BE2C (cell line): ENCODE data around the gene KLHL26. TPM values are rescaled to one million over a fixed set of nuclear protein-coding genes. Genes with fewer than 3 reads are reported as not detected.
A peak's percentile ranks its signal among the peaks of the same experiment; 100 is the strongest.

Experiments
- DNase-seq: peaks from one replicate; pipeline ENCODE4 v3.0.0-alpha.2; 2020
- H3K27me3 ChIP-seq: fragments of 250-450 bp; sonication (Bioruptor Pico); 2 replicates; pipeline ENCODE4 v1.5.1; 2020; ENCODE audit warnings: mild to moderate bottlenecking
- H3K36me3 ChIP-seq: fragments of 250-450 bp; sonication (Bioruptor Pico); 2 replicates; pipeline ENCODE4 v1.5.1; 2020; ENCODE audit warnings: mild to moderate bottlenecking
- H3K4me1 ChIP-seq: fragments of 250-450 bp; sonication (Bioruptor Pico); 2 replicates; pipeline ENCODE4 v1.5.1; 2020
- H3K4me3 ChIP-seq: 2 replicates; pipeline ENCODE4 v1.5.1; 2011; ENCODE audit warnings: low read depth, low read length
- H3K9me3 ChIP-seq: fragments of 250-450 bp; sonication (Bioruptor Pico); 2 replicates; pipeline ENCODE4 v1.5.1; 2020
- polyA plus RNA-seq: library from polyadenylated mRNA; unstranded; fragments of >200 nt; gene quantifications from one replicate; pipeline ENCODE4 v1.2.1, GENCODE V29; 2012; ENCODE audit warnings: low read depth, missing spikeins; ENCODE audit not compliant: insufficient read length, insufficient read depth
- TF ChIP-seq, protein P1 (sequence below): IDR thresholded peaks from 2 replicates; pipeline ENCODE4 v1.5.1; 2012; ENCODE audit warnings: mild to moderate bottlenecking, low read depth, low read length

Gene KLHL26, protein sequence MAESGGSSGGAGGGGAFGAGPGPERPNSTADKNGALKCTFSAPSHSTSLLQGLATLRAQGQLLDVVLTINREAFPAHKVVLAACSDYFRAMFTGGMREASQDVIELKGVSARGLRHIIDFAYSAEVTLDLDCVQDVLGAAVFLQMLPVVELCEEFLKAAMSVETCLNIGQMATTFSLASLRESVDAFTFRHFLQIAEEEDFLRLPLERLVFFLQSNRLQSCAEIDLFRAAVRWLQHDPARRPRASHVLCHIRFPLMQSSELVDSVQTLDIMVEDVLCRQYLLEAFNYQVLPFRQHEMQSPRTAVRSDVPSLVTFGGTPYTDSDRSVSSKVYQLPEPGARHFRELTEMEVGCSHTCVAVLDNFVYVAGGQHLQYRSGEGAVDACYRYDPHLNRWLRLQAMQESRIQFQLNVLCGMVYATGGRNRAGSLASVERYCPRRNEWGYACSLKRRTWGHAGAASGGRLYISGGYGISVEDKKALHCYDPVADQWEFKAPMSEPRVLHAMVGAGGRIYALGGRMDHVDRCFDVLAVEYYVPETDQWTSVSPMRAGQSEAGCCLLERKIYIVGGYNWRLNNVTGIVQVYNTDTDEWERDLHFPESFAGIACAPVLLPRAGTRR
- polyA plus RNA-seq = 28.3 TPM

DNA sequence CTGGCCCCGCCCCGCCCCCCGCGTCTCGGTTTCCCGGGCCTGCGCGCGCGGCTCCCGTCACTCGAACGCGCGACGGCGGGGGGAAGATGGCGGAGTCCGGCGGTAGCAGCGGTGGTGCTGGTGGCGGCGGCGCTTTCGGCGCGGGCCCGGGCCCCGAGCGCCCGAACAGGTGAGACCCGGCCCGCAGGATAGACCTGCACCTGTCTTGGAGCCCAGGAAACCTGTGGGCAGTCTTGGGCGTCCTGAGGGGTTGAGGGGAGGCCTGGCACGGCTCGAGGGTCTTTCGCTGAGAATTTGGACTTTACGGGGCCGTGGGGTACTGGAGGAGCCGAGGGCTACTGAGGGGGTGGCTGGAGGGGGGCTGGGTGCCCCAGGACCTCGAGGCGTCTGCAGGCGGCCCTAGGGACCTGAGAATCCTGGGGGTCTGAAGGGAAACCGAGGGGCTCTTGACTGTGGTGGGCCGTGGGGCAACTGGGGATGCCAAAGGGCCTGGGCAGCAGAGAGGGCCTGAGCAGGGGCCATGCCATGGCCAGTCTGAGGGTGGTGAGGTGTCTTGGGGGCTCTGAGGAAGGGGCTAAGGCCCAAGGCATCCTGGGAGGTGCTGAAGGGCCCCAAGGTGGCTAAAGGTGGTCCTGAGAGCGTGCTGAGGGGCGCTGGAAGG lies at the start of gene KLHL26:
TSS of gene KLHL26 (plus strand) at position 60 of the 661 bp plus-strand sequence. CDS start at position 87, 27 bp downstream.
- no peaks in the 10 kb centered on the region for H3K27me3 ChIP-seq
- H3K9me3 ChIP-seq = no peaks in the 10 kb centered on the region
- DNase-seq = no peak
- H3K36me3 ChIP-seq = no peaks in the 10 kb centered on the region
- no peaks in the 10 kb centered on the region for H3K4me1 ChIP-seq
- TF ChIP-seq, protein P1, sequence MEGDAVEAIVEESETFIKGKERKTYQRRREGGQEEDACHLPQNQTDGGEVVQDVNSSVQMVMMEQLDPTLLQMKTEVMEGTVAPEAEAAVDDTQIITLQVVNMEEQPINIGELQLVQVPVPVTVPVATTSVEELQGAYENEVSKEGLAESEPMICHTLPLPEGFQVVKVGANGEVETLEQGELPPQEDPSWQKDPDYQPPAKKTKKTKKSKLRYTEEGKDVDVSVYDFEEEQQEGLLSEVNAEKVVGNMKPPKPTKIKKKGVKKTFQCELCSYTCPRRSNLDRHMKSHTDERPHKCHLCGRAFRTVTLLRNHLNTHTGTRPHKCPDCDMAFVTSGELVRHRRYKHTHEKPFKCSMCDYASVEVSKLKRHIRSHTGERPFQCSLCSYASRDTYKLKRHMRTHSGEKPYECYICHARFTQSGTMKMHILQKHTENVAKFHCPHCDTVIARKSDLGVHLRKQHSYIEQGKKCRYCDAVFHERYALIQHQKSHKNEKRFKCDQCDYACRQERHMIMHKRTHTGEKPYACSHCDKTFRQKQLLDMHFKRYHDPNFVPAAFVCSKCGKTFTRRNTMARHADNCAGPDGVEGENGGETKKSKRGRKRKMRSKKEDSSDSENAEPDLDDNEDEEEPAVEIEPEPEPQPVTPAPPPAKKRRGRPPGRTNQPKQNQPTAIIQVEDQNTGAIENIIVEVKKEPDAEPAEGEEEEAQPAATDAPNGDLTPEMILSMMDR = no peak
- peak within 1 kb of the TSS; percentile 79 for H3K4me3 ChIP-seq

DNA sequence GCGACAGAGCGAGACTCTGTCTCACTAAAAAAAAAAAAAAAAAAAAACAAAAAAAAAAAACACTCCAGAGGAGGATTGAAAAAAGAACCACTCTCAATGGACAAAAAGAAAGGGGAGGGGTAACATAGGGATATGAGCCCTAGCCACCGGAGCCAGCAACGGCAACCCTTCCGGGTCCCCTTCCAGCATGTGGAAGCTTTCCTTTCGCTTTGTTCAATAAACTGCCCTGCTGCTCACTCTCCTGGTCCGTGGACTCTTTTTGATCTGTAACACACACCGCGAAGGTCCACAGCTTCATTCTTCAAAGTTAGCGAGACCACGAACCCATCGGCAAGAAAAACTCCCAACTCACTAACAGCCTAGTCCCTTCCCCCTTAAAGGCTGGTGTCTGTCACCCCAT lies 49.3 kb upstream of the KLHL26 start:
- H3K9me3 ChIP-seq = no peaks in the 10 kb centered on the region
- peaks cover 4% of the 10 kb centered on the region for H3K4me1 ChIP-seq
- no peaks in the 10 kb centered on the region for H3K27me3 ChIP-seq
- no peaks in the 10 kb centered on the region for H3K36me3 ChIP-seq
- DNase-seq = no peak
- peak overlapping the region; percentile 86; the same call in 1 of the 2 replicates for H3K4me3 ChIP-seq
- TF ChIP-seq, protein P1 = no peak

DNA sequence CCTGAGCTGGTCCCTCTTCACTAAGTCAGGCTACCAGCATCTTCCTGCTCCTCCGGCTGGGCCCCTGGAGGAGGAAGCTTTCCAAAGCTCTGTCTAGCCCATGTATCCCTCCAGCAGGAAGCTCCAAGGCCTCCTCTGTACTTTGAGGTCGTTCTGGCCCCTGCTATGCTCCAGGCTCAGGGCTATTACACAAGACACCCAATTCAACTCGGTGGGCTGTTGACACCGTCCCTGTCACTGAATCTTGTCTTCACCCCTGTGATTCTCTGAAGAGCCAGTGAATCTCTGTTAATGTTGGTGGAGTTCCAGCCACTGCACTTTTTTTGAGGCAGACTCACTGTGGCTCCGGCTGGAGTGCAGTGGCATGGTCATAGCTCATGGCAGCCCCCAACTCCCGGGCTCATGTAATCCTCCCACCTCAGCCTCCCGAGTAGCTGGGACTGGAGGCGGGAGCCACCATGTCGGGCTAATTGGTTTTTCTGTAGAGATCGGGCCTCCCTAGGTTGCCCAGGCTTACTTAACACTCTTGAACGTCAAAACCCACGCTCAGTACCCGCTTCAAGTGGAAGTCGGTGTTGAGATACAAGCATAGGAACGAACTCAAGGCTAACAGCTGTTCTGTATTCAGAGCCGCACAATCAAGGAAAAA lies 48.7 kb upstream of the KLHL26 start:
- no peak for DNase-seq
- Histone ChIP-seq H3K27me3 (no peaks in the 10 kb centered on the region), H3K4me3 (peak overlapping the region; percentile 86), H3K4me1 (peaks cover 4% of the 10 kb centered on the region), H3K36me3 (no peaks in the 10 kb centered on the region), H3K9me3 (no peaks in the 10 kb centered on the region)
- TF ChIP-seq, protein P1 = no peak

DNA sequence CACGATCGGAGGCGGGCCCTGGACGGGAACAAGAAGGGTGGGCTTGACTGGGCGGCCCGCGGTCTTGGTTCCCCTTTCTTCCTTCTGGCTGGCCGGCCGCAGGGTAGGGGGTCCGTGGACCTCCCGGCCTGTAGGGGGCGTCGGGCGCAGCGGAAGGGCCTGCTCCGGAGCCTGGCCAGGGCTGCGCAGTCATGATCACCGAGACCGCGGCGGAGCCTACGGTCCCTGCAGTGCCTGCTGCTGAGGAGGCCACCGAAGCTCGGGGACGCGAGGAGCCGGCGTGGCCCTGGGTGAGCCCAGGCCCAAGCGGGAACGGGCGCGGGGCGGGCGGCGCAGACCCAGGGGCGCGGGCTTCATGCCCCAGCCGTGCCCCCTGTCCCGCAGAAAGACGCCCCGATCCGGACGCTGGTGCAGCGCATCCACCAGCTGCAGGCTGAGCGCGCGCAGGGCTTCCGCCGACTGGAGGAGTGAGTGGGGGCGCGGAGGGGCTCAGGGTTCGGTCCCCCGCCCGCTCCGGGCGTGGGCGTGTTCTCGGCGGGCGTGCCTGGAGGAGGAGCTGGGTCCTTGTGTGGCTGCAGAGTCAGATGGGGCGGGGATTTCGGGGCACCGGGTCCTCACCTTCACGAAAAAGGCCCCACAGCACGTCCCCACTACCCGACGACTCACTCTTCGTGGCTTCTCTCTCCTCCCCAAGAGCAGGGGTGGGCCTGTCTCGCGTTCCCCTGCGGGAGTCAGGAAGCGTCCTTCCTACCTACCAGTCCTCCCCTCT lies 48.0 kb upstream of the KLHL26 start, which contains the start of gene REX1BD:
TSS of gene REX1BD (plus strand) at position 188 of the 769 bp plus-strand sequence. CDS start at position 192, 4 bp downstream.
- Histone ChIP-seq H3K9me3 (no peaks in the 10 kb centered on the region), H3K36me3 (no peaks in the 10 kb centered on the region), H3K27me3 (no peaks in the 10 kb centered on the region), H3K4me1 (peaks cover 4% of the 10 kb centered on the region), H3K4me3 (peak within 1 kb of the TSS; percentile 86)
- TF ChIP-seq, protein P1 = peak; percentile 85
- peak; percentile 92 for DNase-seq

DNA sequence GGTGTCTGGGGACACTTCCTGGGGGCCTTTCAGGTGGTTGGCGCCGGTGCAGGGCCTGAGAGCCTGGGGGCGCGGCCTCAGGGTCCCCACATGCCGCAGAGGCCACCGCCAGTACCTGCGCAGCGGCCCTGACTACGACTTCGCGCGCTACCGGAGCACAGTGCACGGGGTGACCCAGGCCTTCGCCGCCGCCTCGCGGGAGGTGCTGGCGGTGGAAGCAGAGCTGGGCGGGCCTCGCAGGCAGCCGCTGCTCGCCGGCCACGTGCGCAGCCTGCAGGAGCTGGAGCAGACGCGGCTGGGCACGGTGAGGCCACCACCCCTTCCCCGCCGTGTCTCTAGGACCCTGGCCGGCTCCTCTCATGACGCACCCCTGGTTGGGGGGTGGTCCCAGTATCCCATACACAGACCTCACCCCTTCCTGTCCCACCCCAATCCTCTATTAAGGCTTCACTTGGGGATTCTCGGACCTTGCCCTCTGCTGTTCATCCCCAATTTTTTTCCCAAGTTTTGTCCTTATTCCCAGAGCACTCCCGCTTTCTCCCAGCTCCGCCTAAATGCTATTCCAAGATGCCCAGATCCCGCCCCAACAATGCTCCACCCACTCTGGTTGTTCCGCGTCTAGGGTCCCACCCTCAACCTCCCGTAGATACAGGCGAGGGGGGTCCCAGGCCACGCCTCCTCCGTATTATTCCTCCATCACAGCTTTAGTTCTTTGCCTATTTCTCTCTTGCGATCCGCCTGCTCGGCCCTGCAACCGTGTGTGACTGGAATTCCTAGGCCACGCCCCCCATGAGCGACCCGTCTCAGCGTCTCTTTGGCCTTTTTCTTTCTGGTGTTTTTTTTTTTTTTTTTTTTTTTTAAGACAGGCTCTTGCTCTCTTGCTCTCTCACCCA lies 47.2 kb upstream of the KLHL26 start:
- H3K4me1 ChIP-seq = peaks cover 4% of the 10 kb centered on the region
- H3K9me3 ChIP-seq = no peaks in the 10 kb centered on the region
- H3K36me3 ChIP-seq = no peaks in the 10 kb centered on the region
- TF ChIP-seq, protein P1 = peak; percentile 9; the same call in 1 of the 2 replicates
- H3K27me3 ChIP-seq = no peaks in the 10 kb centered on the region
- peak overlapping the region; percentile 86 for H3K4me3 ChIP-seq
- peak; percentile 93 for DNase-seq
